ENCODE data around the gene KCNK2. TPM values are rescaled to one million over a fixed set of nuclear protein-coding genes. Genes with fewer than 3 reads are reported as not detected.

The KCNK2 gene
- 0.80 and 1.3 TPM in 2 replicates for total RNA-seq (2014; rRNA removed; shearing (Covaris generic))

- DNase-seq (ENCODE audit: low read depth), result peak; percentile 42
These were observed at the start of gene KCNK2 for GRCh38 chr1:215082532-215083382. Gene KCNK2 (plus strand): TSS chr1:215082737. CDS start chr1:215083386, 649 bp downstream.

- no peak for DNase-seq (ENCODE audit: low read depth)
These were observed 49.5 kb upstream of the KCNK2 start for GRCh38 chr1:215032911-215033526.

- no peak for DNase-seq (ENCODE audit: low read depth)
These were observed 42.3 kb upstream of the KCNK2 start for GRCh38 chr1:215040190-215040589.

GRCh38 chr1:215043401-215043800, 39.1 kb upstream of the KCNK2 start:
- DNase-seq (ENCODE audit: low read depth), result no peak

GRCh38 chr1:215044151-215044550, 38.4 kb upstream of the KCNK2 start:
- DNase-seq (ENCODE audit: low read depth), result no peak

- no peak for DNase-seq (ENCODE audit: low read depth)
These were observed 36.7 kb upstream of the KCNK2 start for GRCh38 chr1:215045698-215046308.

- DNase-seq (ENCODE audit: low read depth), result no peak
These were observed 30.1 kb upstream of the KCNK2 start for GRCh38 chr1:215052256-215053015.

- no peak for DNase-seq (ENCODE audit: low read depth)
These were observed 28.3 kb upstream of the KCNK2 start for GRCh38 chr1:215054266-215054665.

GRCh38 chr1:215055281-215055935, 27.1 kb upstream of the KCNK2 start:
- DNase-seq (ENCODE audit: low read depth), result no peak

GRCh38 chr1:215056584-215056983, 26.0 kb upstream of the KCNK2 start:
- peak; percentile 41 for DNase-seq (ENCODE audit: low read depth)

- no peak for DNase-seq (ENCODE audit: low read depth)
These were observed 22.6 kb upstream of the KCNK2 start for GRCh38 chr1:215059947-215060346.

GRCh38 chr1:215064327-215064726, 18.2 kb upstream of the KCNK2 start:
- DNase-seq (ENCODE audit: low read depth), result no peak

GRCh38 chr1:215071078-215071477, 11.5 kb upstream of the KCNK2 start:
- DNase-seq (ENCODE audit: low read depth), result no peak

- DNase-seq (ENCODE audit: low read depth), result peak; percentile 36
These were observed 6.2 kb upstream of the KCNK2 start for GRCh38 chr1:215076322-215076721.

GRCh38 chr1:215079456-215079855, 3.1 kb upstream of the KCNK2 start:
- no peak for DNase-seq (ENCODE audit: low read depth)

- DNase-seq (ENCODE audit: low read depth), result no peak
These were observed 641 bp upstream of the KCNK2 start for GRCh38 chr1:215081661-215082531.

- DNase-seq (ENCODE audit: low read depth), result peak; percentile 9
These were observed 935 bp downstream of the KCNK2 start for GRCh38 chr1:215083383-215083961.

GRCh38 chr1:215084621-215085020, 2.1 kb downstream of the KCNK2 start:
- no peak for DNase-seq (ENCODE audit: low read depth)

- DNase-seq (ENCODE audit: low read depth), result no peak
These were observed 5.1 kb downstream of the KCNK2 start for GRCh38 chr1:215087603-215088002.

GRCh38 chr1:215094381-215094780, 11.8 kb downstream of the KCNK2 start:
- no peak for DNase-seq (ENCODE audit: low read depth)
